MM.1S (cell line): Measurements from ENCODE around the gene SERPINE2.

Experiments
- EZH2 ChIP-seq: fragments of 300-600 bp; sonication (generic); optimal IDR thresholded peaks from 2 replicates; pipeline ENCODE3; 2017; ENCODE audit warnings: low read depth, mild to moderate bottlenecking, antibody characterized with exemption, low read length, mixed read lengths
- EZH2phosphoT487 ChIP-seq: fragments of 300-600 bp; sonication (generic); IDR thresholded peaks from 2 replicates; pipeline ENCODE4 v1.6.1; 2018; ENCODE audit warnings: antibody characterized with exemption, low read length
- TF ChIP-seq, protein P1 (sequence below): fragments of 300-600 bp; sonication (generic); IDR thresholded peaks from 2 replicates; pipeline ENCODE4 v1.5.1; 2016; ENCODE audit warnings: antibody characterized with exemption, low read length, mixed read lengths

DNA sequence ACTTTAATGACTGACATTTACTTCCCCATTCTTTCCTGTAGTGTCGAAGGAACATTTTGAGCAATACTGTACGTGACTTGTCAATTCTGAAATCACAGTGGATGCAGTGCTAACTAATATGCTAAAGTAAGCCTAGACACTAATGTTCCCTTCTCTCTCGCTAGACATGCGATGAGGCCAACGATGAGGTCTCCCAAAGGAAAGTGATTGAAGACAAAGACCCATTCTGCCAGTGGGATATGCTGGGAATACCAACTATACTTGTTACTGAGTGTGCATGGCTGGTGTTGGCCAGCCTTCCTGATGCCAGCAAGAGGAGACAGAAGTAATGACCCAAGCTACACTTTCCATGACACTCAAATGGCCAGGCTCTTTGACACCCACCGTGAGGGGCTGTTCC, 2.5 kb upstream of the SERPINE2 start:
- TF ChIP-seq, protein P1, sequence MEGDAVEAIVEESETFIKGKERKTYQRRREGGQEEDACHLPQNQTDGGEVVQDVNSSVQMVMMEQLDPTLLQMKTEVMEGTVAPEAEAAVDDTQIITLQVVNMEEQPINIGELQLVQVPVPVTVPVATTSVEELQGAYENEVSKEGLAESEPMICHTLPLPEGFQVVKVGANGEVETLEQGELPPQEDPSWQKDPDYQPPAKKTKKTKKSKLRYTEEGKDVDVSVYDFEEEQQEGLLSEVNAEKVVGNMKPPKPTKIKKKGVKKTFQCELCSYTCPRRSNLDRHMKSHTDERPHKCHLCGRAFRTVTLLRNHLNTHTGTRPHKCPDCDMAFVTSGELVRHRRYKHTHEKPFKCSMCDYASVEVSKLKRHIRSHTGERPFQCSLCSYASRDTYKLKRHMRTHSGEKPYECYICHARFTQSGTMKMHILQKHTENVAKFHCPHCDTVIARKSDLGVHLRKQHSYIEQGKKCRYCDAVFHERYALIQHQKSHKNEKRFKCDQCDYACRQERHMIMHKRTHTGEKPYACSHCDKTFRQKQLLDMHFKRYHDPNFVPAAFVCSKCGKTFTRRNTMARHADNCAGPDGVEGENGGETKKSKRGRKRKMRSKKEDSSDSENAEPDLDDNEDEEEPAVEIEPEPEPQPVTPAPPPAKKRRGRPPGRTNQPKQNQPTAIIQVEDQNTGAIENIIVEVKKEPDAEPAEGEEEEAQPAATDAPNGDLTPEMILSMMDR = no peak
- no peak for TF ChIP-seq EZH2
- no peak for TF ChIP-seq EZH2phosphoT487
